ENCODE results near the gene STEAP1B. TPM values are rescaled to one million over a fixed set of nuclear protein-coding genes. Genes with fewer than 3 reads are reported as not detected.

STEAP1B gene
- total RNA-seq, 1 experiment from 2014 or later, result 5.1 TPM

DNA sequence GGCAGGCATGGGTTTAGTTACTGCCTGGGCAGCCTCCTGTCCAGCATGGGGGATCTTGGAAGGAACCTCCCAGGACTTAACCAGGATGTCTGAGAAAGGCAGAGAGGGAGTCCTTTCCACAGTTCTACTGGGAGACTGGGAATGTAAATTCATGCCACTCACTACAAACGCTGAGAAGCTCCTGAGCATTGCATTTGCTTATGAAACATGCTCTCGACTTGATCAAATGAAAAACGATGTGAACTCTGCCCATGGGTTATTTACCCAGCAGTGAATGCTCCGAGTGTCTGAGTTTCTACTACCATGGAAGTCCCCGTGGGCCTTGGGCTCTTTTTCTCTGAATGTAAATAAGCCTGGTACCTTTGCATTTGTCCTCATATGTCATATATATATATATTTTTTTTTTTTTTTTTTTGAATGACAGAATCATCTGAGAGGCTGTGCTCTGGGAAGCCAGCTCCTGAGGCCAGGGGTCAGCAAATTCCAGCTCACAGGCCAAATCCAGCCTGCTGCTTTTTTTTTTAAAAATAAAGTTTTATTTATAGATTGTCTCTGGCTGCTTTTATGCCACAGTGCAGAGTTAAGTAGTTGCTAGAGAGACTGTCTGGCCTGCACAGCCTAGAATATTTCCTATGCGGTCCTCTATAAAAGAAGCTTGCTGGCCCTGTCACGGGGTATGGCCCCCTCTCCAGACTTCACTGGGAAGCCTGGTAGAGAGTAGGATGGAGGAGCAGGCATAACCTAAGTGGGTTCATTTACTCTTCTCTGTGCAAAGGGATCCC, 121.6 kb downstream of the STEAP1B start:
- DNase-seq (ENCODE audit: extremely low read depth, low read depth), result no peak

DNA sequence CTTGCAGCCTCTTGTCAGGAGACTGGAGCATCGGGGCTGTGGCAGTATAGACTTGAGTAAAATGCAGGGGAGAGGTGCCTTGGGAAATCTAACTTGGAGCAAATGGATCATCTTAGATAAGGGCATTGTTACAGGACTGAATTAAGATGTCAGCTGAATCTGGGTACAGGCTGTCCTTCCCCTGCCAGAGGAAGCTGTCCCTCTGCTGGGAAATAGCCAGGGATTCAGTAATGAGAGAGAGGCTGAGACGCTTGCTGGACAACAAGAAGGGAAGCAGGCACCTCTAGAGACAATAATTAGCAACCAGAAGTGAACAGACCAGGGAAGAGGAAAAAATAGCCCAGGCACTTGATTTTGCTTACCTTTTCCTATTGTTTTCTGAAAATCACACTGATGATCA, 122.3 kb downstream of the STEAP1B start:
- no peak for DNase-seq (ENCODE audit: extremely low read depth, low read depth)

- DNase-seq (ENCODE audit: extremely low read depth, low read depth), result no peak
Measured at GRCh38 chr7:22375359-22376048, 124.5 kb downstream of the STEAP1B start.

GRCh38 chr7:22373911-22374310, 126.1 kb downstream of the STEAP1B start:
- no peak for DNase-seq (ENCODE audit: extremely low read depth, low read depth)

DNA sequence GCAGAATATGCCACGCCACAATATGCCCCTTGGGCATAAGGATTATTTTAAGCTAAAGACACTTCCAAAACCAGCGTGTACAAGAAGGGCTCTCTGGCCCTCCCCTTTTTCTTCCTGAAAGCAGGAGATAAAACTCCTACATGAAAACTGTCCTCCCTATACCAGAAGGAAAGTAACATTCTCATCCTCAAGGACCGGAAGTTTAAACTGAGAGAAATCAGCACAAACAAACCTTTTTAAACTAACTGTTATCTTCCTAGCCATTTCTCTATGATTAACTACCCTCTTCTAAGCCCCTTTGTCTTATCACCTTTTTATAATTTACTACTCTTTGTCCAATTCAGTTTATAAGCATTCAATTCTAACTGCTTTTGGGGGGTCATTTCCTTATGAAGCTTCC, 126.6 kb downstream of the STEAP1B start:
- no peak for DNase-seq (ENCODE audit: extremely low read depth, low read depth)

GRCh38 chr7:22372863-22373262, 127.1 kb downstream of the STEAP1B start:
- no peak for DNase-seq (ENCODE audit: extremely low read depth, low read depth)

DNA sequence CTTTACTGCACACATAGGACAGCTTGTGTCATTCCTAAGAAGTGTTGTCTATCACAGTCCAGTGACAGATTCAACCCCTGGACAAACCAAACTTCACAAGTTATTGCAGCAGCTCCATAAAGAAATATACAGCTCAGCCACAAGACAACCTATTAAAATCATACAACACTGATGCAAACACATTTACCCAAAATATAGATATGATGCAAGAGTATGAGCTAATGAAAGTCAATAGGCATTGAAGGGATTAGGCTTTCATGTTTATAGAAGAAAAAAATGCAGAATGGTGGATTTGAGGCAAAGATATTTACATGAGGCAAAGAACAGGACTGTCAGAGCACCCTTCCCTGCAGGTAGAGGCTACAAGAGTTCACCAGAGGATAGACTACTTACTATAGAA, 128.1 kb downstream of the STEAP1B start:
- DNase-seq (ENCODE audit: extremely low read depth, low read depth), result no peak

Other genes with a start within 250 kb of the STEAP1B start
- gene RAPGEF5, start 143.0 kb downstream of the STEAP1B start, total RNA-seq (2014; rRNA removed; shearing (Covaris generic)), result 0.84 and 0.87 TPM in 2 replicates
- gene IL6, start 227.0 kb upstream of the STEAP1B start, total RNA-seq (2014; rRNA removed; shearing (Covaris generic)), result 207 and 227 TPM in 2 replicates

All from NCI-H460 (cell line).